Fibroblast of lung (primary cell): ENCODE measurements around the gene MPP2.
"Not testable (repeated sequence)": the region's sequence is repeated elsewhere in the genome, so short reads cannot be mapped to it uniquely, and the experiment has no call there.

Experiments
- CTCF ChIP-seq, 2 donors: IDR thresholded peaks in 1 of 2; conservative IDR thresholded peaks in 1 of 2; 1 replicate in 1 of 2; 2 replicates in 1 of 2; pipeline ENCODE4 v1.5.1; 2011 to 2012; ENCODE audit warnings: low read length in 2 of 2, control low read depth in 1 of 2, inconsistent platforms in 1 of 2, low read depth in 1 of 2, mild to moderate bottlenecking in 1 of 2
- EZH2 ChIP-seq: IDR thresholded peaks from 2 replicates; pipeline ENCODE4 v1.5.1; 2012; ENCODE audit warnings: low read length, control low read depth, mild to moderate bottlenecking; ENCODE audit errors: missing control alignments

GRCh38 chr17:43939452-43939851, 32.1 kb upstream of the MPP2 start:
- TF ChIP-seq CTCF (conservative IDR thresholded peaks at IDR 0.05 in 1 of 2, IDR thresholded peaks at IDR 0.05 in 1 of 2; ENCODE audit: low read depth in 1 of 2, low read length in 2 of 2); EZH2: not testable (repeated sequence)
